AG10803 (cell line): ENCODE results near the gene BCR.

Source experiments
- DNase-seq: peaks from one replicate; pipeline ENCODE4 v3.0.0; 2010; ENCODE audit warnings: low read depth
- H3K4me3 ChIP-seq: 2 replicates; pipeline ENCODE4 v1.5.1; 2011; ENCODE audit warnings: mild to moderate bottlenecking, low read length, control low read depth
- TF ChIP-seq, protein P1 (sequence below): conservative IDR thresholded peaks from 2 replicates; pipeline ENCODE4 v1.5.1; 2011; ENCODE audit warnings: mild to moderate bottlenecking, low read length, control low read depth, inconsistent platforms

BCR gene

GRCh38 chr22:23213022-23213555, 32.8 kb downstream of the BCR start:
- H3K4me3 ChIP-seq: no peak overlapping the region
- TF ChIP-seq, protein P1, sequence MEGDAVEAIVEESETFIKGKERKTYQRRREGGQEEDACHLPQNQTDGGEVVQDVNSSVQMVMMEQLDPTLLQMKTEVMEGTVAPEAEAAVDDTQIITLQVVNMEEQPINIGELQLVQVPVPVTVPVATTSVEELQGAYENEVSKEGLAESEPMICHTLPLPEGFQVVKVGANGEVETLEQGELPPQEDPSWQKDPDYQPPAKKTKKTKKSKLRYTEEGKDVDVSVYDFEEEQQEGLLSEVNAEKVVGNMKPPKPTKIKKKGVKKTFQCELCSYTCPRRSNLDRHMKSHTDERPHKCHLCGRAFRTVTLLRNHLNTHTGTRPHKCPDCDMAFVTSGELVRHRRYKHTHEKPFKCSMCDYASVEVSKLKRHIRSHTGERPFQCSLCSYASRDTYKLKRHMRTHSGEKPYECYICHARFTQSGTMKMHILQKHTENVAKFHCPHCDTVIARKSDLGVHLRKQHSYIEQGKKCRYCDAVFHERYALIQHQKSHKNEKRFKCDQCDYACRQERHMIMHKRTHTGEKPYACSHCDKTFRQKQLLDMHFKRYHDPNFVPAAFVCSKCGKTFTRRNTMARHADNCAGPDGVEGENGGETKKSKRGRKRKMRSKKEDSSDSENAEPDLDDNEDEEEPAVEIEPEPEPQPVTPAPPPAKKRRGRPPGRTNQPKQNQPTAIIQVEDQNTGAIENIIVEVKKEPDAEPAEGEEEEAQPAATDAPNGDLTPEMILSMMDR: no peak

DNA sequence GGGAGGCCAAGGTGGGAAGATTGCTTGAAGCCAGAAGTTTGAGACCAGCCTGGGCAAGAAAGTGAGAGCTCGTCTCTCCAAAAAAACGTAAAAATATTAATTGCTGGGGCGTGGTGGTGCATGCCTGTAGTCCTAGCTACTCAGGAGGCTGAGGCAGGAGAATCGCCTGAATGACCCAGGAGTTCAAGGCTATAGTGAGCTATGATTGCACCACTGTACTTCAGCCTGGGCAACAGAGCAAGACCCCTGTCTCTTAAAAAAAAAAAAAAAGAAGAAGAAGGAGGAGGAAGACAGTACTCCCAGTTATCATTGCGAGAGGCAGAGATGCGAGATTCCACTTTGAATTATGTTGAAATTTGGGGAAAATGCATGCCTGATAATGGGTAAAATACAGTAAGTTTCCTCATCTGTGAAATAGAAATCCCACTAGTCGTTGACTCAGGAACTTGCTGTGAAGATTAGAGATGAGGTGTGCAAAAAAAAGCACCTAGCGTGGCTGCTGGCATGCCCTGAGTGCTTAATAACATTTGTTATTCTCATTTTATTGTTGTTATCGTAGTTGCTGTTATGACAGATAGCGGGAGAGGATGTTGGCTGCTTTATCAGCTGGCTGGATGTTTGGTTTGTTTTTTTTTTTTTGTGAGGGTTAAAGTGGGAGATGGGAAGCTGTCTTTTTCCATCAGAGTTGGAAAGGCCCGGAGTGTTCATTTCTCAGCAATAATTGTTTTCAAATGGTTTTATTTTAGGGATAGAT, 33.4 kb downstream of the BCR start:
- DNase-seq: no peak
- no peak overlapping the region for H3K4me3 ChIP-seq
- TF ChIP-seq, protein P1: no peak

More at GRCh38 chr22:23213022-23213555, 32.8 kb downstream of the BCR start:
- no peak for DNase-seq

- DNase-seq: no peak
- H3K4me3 ChIP-seq: no peak overlapping the region
- TF ChIP-seq, protein P1: no peak
These were observed 34.1 kb downstream of the BCR start for GRCh38 chr22:23214398-23214797.

- DNase-seq: peak; percentile 39
- TF ChIP-seq, protein P1: no peak
- H3K4me3 ChIP-seq: no peak overlapping the region
These were observed 35.3 kb downstream of the BCR start for GRCh38 chr22:23215294-23216241.

GRCh38 chr22:23216461-23217170, 36.3 kb downstream of the BCR start:
- no peak overlapping the region for H3K4me3 ChIP-seq
- DNase-seq: no peak
- TF ChIP-seq, protein P1: no peak

GRCh38 chr22:23217171-23218052, 37.1 kb downstream of the BCR start:
- no peak for DNase-seq
- H3K4me3 ChIP-seq: no peak overlapping the region
- TF ChIP-seq, protein P1: no peak
